ENCODE data around the gene SEC24D.

SEC24D gene

DNA sequence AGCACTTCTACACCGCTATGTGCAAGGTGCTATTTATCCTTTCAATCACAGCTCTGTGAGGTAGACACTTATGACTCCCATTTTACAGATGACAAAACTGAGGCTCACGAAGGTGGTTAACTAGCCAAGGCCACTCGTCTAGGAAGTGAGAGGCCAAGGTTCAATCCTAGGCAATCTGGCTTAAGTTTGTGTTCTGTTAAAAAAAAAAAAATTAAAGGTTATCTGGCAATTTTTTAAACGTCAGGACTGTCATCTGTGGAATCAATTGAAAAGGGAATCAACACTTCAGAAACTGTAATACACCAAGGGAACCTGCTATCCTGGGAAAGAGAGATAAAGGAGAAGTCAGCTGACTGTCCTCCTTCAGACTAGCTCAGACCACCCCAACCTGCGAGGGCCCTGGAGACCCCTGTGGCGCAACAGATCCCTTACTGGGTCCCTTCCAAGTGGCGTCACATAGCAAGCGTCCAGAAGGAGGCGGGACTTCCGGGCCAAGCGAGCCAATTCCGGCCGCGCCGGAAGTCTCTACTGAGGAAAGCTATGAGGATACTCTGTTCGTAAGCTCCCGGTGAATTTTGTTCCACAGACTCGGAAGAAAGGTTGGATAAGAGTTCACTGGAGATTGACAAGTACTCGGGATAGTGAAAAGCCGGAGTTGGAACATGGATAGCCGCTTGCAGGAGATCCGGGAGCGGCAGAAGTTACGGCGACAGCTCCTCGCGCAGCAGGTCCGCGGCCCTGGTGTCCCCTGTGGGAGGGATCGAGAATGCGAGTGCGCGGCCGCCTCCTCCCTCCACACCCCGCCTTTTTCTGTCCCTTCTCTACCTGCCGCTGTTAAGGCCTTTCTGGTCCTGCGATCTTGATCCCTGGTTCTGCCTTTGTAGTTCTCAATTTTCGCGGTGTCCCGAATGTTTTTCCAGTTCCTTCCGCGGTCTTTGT is 150.8 kb downstream of the SEC24D start, which contains the start of gene METTL14:
Gene METTL14 (plus strand): TSS at position 520 of the 939 bp plus-strand sequence. CDS start 143 bp downstream, at position 663.
- DNase-seq = peak; percentile 64

DNA sequence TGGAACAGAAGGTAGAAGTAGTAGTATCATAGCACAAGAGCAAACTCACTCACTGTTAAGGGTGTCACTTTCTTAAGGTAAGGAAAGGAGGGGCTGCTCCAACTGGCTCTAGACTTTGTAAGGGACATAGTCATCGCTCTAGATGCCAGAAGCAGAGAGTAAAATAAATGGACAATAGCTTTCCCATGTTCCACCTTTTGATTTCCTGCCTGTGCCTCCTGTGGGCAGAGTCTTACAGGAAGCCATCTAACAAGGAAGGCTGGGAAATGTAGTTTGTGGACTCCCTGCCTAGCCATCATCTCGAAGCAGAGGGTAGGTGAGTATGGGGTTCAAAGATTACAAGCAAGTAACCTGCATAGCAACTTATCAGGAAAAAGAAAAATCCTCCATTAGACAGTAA is 152.4 kb downstream of the SEC24D start:
- no peak for DNase-seq

DNA sequence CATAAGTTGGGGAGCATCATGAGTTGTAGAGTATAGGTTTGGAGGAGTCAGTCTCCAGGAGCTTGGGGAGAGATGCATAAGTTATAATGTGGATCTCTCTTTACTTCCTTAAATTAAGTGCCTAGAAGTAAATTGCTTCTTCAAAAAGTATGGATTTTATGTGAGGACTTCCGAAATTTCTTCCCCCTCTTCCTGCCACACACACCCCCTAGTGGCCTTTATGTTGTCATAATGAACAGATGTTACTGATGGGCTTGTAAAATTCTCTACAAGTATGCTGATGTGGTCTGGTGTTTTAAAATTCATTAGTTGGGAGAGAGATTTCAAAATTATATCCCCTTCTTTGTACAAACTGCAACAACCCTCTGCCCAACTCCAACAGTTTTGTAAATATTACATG is 153.0 kb downstream of the SEC24D start:
- no peak for DNase-seq

DNA sequence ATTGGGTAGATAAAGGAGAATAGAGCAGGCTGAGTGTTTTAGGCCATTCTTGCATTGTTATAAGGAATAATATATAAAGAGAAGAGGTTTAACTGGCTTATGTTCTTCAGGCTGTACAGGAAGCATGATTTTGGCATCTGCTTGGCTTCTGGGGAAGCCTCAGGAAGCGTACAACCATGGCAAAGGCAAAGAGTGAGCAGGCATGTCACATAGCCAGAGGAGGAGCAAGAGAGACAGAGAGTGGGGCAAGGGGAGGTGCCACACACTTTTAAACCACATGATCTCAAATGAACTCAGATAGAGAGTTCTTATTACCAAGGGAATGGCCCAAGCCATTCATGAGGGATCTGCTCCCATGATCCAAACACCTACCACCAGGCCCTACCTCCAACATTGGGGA is 155.1 kb downstream of the SEC24D start:
- DNase-seq = no peak

DNA sequence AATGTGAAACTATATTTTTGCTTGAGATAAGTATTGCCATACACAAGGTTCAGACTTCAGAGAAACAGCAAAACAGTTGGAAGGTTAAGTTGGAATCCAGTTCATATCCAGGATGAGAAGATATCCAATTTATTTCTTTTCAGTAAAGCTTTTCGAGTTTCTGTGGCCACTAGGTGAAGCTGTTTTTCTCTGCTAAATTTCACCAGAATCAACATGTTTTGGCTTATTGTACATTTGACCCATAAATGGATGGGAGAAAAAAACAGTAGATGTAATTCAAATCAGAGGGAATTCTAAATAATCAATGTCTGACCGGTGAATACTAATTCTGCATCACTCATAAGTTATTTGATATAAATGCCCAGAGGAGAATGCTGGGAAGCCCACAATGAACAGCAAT is 159.8 kb downstream of the SEC24D start:
- no peak for DNase-seq
